ENCODE results near the gene SEMA6C.

The SEMA6C gene

DNA sequence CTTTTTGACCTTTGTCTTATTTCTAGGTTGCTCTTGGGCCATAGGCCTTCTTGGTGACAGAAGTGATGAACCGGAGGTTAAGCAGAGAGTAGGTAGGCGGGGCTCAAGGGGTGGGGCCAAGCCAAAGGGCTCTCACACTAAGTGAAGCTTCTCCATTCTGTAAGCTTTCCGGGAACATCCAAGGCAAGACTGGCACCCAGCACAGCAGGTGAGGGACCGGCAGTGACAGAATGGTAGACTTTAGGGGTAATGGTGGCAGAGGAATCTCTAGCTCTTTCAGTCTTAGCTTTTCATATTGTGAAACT is 10.0 kb upstream of the SEMA6C start, which contains the start of gene TNFAIP8L2:
Gene TNFAIP8L2 (plus strand): TSS at position 135 of the 305 bp plus-strand sequence. CDS start 2,049 bp downstream, outside the sequence.
- DNase-seq, result no peak
- in situ Hi-C loops (cut with HindIII; ENCODE audit: low pct_ligation_motif_present, low sequenced_read_pairs), result no loop called here

DNA sequence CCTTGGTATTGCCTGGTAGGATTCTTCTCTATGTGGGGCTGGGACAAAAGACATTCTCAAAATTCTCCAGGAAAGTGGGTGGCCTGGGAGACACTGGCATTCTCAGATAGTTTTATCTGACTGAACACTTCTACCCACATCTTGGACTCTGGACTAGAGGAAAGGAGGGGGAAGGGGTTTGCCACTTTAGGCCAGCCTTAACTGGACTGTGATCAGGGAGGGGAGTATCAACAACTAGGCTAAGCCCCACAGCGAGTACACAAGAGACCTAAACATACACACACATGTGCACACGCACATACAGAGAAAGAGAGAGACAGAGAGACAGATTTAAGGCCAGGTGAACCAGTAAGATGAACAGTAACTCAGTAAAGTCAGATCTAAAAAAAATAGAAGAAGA is 1.2 kb upstream of the SEMA6C start:
- Histone ChIP-seq H3K27me3 (replicated peaks) (no peaks in the 10 kb centered on the region), H3K27ac (no peak overlapping the region), H3K4me3 (ENCODE audit: low read depth, low read length) (no peak overlapping the region), H3K36me3 (replicated peaks) (no peaks in the 10 kb centered on the region)
- TF ChIP-seq, protein P1, sequence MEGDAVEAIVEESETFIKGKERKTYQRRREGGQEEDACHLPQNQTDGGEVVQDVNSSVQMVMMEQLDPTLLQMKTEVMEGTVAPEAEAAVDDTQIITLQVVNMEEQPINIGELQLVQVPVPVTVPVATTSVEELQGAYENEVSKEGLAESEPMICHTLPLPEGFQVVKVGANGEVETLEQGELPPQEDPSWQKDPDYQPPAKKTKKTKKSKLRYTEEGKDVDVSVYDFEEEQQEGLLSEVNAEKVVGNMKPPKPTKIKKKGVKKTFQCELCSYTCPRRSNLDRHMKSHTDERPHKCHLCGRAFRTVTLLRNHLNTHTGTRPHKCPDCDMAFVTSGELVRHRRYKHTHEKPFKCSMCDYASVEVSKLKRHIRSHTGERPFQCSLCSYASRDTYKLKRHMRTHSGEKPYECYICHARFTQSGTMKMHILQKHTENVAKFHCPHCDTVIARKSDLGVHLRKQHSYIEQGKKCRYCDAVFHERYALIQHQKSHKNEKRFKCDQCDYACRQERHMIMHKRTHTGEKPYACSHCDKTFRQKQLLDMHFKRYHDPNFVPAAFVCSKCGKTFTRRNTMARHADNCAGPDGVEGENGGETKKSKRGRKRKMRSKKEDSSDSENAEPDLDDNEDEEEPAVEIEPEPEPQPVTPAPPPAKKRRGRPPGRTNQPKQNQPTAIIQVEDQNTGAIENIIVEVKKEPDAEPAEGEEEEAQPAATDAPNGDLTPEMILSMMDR (IDR thresholded peaks at IDR 0.05; ENCODE audit: low read depth, low read length, missing control alignments), result no peak
- in situ Hi-C loops (cut with HindIII; ENCODE audit: low pct_ligation_motif_present, low sequenced_read_pairs), result no loop called here
- DNase-seq, result no peak

More for the DNA sequence above, 10.0 kb upstream of the SEMA6C start, which contains the start of gene TNFAIP8L2:
- H3K27ac ChIP-seq, result no peak within 1 kb of the TSS
- peaks cover 15% of the 10 kb centered on the region for H3K36me3 ChIP-seq (replicated peaks)
- H3K4me3 ChIP-seq (ENCODE audit: low read depth, low read length), result no peak within 1 kb of the TSS
- H3K27me3 ChIP-seq (replicated peaks), result no peaks in the 10 kb centered on the region
- TF ChIP-seq, protein P1 (IDR thresholded peaks at IDR 0.05; ENCODE audit: low read depth, low read length, missing control alignments), result no peak

DNA sequence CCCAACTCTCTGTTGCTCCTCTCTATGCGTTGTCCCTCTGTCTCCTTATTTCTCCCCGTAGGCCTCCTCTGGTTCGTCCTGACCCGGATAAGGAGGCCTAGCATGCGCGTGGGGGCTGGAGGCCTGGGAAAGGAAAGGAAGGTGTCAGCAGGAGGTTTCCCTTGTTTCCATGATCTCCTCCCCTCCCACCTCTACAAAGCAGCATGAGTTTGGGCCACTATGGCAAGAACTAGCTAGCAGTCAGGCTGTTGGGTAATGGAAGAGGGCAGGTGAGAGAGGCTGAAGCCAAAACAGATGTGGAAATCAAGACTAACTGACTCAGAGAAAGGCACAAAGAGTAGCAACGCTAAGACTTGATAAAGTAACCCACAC is 687 bp upstream of the SEMA6C start:
- Histone ChIP-seq H3K27ac (peak overlapping the region; percentile 4), H3K36me3 (replicated peaks) (no peaks in the 10 kb centered on the region), H3K27me3 (replicated peaks) (no peaks in the 10 kb centered on the region), H3K4me3 (ENCODE audit: low read depth, low read length) (peak overlapping the region; percentile 72)
- in situ Hi-C loops (cut with HindIII; ENCODE audit: low pct_ligation_motif_present, low sequenced_read_pairs), result no loop called here
- DNase-seq, result no peak
- TF ChIP-seq, protein P1 (IDR thresholded peaks at IDR 0.05; ENCODE audit: low read depth, low read length, missing control alignments), result no peak

DNA sequence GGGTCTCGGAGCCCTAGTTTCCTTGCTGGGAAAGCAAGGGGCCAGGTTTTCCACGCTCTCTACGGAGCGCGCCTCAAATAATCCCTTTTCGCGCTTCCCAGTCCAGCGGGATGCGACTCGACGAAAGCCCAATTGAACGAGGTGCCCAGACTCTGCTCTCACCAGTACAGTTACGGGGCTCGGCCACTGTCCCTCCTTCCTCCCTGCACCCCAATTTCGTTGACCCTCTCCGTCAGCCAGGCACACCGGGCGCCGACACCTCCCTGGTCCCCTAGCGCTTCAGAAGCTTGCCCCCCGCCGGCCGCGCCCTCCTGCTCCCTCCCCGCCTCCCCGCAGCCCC is 389 bp downstream of the SEMA6C start:
- Histone ChIP-seq H3K36me3 (replicated peaks) (no peaks in the 10 kb centered on the region), H3K4me3 (ENCODE audit: low read depth, low read length) (peak overlapping the region; percentile 72), H3K27me3 (replicated peaks) (no peaks in the 10 kb centered on the region), H3K27ac (no peak overlapping the region)
- in situ Hi-C loops (cut with HindIII; ENCODE audit: low pct_ligation_motif_present, low sequenced_read_pairs), result no loop called here
- TF ChIP-seq, protein P1 (IDR thresholded peaks at IDR 0.05; ENCODE audit: low read depth, low read length, missing control alignments), result no peak
- no peak for DNase-seq

DNA sequence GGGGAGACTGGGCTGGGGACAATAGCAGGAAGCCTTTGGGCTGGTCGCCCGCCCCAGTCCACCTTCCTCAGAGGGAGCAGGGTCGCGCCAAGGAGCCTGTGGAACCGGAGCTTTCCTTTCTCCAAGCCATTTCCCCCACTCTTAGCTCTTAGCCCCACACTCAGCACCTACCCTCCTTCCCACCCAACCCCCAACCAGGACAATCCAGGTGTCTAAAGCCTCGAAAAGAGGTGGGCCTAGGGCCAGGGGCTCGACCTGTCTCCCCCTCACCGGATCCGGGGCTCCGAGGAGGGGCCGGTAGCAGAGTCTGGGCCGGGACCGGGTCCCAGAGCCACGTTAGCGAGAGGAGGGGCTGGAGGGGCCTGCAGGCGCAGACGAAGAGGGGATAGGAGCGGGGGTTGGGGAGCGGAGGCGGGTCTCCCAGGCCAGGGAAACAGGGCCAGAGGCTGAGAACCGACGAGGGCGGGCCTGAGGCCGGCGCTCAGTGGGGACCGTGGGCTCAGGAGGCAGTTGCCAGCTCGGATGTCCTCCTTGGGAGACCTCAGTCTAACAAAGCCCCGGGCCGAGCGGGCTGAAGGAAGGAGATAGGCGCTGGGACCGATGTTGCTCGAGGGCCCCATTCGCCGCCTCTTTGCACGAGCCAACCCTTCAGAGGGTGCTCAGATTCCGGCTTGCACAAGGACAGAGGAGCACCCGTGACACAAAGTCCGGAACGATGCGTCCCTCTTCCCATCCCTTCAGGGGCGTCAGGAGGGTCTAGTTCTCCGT is 943 bp downstream of the SEMA6C start:
- TF ChIP-seq, protein P1 (IDR thresholded peaks at IDR 0.05; ENCODE audit: low read depth, low read length, missing control alignments), result no peak
- DNase-seq, result peak; percentile 13
- no peaks in the 10 kb centered on the region for H3K36me3 ChIP-seq (replicated peaks)
- H3K4me3 ChIP-seq (ENCODE audit: low read depth, low read length), result peak overlapping the region; percentile 72
- no peaks in the 10 kb centered on the region for H3K27me3 ChIP-seq (replicated peaks)
- H3K27ac ChIP-seq, result no peak overlapping the region
- in situ Hi-C loops (cut with HindIII; ENCODE audit: low pct_ligation_motif_present, low sequenced_read_pairs), result no loop called here
